ENCODE measurements around the gene ANKRA2. TPM values are rescaled to one million over a fixed set of nuclear protein-coding genes. Genes with fewer than 3 reads are reported as not detected.
"Not testable (repeated sequence)": the region's sequence is repeated elsewhere in the genome, so short reads cannot be mapped to it uniquely, and the experiment has no call there.

ANKRA2 gene
- total RNA-seq, 1 donor from 2014 or later = 40.8 TPM

DNA sequence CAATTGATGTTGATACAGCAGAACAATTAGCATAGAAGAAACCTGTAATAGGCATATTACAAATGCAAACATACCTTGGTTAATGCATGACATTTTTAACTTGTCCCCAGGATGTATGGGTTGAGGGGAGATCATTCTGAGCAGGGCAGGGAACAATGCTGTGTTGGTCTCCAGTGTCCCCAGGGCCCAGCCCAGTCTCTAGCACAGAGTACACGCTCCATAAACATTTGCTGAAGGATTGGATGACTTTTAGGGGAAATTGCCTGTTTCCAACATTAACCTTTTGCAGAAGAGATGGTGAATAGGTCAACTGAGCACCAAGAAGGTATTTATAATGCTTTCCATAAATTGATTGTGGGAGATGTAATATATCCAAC, 20.0 kb downstream of the ANKRA2 start:
- no peak for DNase-seq

DNA sequence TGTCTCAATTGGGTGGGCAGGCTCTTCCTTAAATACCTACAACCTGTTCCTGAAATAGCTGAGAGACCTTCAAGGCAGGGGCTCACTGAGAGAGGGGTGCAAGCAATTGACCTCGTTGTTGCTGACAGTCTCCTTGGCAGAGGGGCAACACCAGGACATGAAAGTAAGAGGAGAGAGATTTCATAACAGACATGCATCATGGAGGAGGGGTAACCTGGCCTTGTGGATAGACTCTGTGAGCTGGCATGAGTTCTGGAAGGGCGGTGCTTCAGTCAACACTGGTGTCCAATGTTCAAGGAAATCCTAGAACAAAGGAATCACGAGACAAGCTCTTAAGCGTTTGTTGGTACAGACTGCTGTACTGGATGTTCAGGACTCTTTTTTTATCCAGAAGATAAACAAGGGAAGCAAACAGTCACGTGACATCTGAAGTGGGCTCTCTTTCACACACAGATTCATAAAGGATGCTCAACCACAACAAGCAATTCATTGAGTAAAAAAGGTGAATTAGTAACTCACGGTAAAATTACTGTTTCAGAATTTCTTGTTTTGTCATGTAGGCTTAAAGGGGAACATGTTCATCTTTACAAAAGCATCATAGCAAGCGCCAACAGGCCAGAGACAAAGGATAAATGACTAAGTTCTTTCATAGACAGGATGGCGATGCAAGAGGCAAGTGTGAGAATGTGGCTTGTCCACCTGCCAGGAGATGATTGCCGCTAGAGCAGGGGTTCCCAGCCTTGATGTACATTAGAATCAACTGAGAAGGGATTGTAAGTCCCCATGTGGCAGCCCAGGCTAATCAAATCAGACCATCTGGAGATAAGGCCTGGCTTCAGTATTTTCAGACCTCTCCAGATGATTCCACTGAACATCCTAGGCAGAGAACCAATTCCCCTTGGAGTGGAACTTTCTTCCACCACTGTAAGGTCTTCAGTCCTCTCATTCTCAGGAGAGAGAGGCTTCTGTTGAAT, 20.7 kb downstream of the ANKRA2 start:
- peak; percentile 67 for DNase-seq

DNA sequence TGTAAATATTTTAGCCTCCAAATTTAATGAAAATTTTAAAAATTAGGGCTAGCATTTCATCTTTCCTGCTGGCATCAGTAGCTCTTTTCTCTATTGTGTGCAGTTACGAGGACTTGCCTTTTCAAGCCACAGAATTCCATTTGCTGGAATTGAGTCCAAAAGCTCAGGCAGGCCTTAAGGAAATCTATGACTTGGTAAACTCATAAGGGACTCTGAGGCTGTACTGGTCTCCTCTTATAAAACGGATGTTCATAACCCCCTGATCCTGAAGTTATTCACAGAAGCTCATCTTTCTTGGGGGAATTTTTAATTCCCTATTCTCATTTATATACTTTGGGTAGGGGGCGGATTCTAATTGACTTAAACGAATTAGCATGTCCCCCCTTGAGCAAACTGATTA, 23.4 kb downstream of the ANKRA2 start:
- DNase-seq = no peak

DNA sequence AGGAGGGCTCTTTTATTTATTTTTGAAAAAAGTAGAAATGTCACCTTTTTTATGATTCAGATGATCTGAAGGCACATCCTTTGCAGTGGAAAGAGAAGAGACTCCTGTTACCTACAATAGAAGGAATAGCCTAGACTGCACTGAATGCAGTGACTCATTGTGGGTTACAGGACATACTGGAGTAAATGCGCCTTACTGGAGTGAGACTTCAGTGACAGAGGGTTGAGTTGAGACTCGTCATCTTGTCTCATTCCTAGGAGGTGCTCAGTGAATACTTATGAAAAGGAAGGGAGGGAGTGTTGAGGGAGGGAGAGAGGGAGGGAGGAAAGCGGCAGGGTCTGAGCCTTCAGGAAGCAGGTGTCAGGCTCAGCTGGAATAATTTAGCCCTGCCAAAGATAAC, 25.2 kb downstream of the ANKRA2 start:
- DNase-seq = no peak

DNA sequence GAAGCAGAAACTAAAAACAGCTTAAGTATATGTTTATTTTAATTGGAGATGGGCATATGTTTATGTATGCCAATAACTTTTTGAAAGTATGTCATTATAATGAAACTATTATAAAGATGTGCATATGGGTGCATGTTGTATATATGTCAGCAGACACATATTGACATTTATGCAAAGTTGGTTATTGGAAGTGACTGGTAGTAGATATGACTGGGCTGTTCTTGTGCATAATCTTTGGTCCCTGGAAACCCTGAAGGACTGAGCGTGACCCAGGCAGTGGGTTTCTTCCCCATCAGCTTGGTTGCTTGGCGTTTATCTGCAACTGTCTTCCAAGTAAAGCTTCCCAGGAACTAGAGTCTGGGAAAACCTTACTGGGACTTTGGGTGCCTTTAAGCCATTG, 25.7 kb downstream of the ANKRA2 start:
- DNase-seq = no peak

DNA sequence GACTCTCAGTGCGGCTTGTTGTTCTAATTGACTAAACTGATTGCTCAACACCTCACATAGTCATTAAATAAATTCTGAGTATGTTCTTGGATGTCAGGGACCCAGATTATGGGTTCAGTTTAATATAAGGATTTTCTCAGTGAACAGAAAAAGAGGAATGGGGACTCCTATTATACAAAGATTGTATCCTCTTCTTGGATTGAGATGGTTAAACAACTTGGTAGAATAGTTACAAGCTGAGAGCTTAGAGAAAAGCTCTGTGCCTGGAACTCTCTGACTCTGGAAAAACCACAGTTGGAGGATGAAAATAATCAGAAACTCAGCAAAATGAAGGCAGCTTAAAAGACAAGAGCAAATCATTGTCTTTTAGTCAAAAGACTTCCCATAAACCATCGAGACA, 30.5 kb downstream of the ANKRA2 start:
- DNase-seq = no peak

DNA sequence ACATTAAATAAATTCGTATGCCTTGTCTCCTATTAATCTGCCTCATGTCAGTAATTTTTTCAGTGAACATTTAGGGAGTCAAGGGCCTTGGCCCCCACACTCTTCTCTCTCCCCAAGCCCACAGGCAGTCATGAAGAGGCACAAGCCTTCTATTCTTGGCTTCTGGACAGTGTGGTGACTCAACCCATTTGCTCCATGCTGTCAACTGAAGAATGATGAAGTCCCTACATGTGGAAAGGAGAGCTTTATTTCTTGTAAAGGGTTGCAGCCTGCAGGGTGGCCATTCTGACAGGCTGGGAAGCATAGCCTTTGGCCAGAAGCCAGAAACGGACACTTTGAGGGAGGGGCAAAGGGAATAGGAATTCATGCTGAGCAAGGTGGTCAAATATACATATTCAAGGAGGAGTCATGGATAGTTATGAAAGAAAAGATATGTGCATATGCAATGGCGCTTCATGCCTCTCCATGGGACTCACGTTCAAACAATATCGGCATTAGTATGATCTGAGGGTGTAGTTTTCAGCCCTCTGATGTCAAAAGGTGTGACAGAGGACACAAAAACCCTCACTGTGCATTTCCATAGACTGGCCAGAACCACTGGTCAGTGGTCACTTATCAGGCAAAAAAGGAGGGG, 31.3 kb downstream of the ANKRA2 start:
- DNase-seq = no peak

DNA sequence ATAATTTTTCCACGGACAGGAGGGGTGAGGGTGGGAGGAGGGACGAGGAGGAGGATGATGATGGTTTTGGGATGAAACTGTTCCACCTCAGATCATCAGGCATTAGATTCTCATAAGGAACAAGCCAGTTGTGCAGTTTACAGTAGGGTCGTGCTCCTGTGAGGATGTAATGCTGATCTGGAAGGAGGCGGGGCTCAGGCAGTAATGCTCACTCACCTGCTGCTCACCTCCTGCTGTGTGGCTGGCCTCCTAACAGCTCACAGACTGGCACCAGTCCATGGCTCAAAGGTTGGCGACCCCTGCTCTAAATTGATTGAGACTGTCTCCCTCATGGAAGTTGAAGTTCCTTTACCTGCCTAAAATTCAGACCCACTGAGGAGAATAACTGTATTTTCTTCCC, 33.2 kb downstream of the ANKRA2 start:
- DNase-seq = no peak

DNA sequence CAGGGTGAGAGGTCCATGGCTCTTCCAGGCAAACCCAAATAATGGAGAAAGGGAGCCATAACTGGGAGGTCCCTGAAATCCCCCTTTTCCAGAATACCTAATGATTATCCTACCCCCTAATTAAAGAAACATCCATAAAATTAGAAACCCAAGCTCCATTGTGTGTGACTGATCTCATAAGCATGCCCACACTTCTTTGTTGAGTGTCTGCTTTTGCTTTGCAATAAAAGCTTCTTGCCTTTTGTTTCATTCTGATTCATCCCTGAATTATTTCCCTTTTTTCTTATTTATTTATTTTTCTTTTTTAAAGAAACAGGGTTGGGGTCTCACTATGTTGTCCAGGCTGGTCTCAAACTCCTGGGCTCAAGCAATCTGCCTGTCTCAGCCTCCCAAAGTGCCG, 34.1 kb downstream of the ANKRA2 start:
- DNase-seq = no peak

DNA sequence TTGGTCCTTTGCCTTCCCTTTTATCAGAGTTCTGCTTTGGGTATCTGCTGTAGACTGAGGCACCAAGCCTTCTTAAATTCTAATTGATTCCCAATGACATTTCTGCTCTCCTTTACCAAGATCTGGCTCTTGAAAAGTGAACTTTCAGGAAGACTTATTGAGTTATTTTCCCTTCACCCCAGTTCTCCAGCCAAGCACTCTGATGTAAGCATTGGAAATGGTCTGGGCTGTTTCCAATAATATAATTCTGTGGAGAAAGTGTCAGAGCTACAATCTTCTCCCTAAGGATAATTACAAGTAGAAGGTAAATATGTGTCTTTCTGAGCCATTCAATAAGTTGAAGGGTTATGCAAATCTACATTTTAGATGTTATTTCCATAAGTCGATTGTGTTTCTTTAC, 36.4 kb downstream of the ANKRA2 start:
- DNase-seq = no peak

DNA sequence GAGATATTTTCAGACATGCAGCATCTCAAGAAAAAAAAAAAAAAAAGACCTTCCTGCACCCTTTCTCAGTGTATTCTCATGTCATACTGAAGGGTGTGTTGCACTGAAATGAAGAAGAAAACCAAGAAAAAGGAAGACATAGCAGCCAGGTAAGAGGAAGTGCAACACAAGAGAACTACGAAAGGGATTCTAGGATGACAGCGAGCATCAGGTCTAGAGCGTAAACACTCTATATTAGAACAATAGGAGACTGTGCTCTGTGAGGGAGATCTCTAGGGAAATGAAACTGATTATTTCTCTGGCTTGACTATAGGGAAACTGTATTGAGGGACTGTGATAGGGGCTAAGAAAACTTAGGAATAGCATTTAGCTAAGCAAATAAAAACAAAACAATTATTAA, 37.2 kb downstream of the ANKRA2 start:
- no peak for DNase-seq

DNA sequence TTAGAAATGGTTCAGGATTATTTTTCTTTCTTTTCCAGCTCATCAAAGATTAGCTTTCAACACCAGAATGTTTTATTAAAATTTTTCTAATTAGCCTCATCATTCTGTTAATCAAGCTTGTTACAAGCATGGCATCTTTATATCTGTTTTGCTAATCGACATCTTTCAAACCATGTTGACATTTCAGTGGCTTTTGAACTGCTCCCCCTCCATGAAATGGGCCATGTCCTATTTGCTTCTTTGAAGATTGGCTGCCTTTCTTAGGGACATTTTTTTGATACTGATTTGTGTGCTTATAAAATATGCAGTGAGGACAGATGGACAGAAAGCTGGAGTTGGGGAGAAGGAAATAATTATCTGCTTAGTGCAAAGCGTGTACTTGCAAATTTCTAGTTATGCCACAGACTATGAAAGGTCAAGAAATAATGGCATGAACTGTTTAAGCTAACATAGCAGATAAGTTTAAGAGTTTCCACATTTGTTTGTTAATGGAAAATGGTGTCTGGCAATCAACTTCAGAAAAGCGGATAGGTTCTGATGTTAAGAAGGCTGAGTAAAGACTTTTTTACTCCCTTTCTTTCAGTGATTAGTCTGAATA, 39.7 kb downstream of the ANKRA2 start:
- no peak for DNase-seq

DNA sequence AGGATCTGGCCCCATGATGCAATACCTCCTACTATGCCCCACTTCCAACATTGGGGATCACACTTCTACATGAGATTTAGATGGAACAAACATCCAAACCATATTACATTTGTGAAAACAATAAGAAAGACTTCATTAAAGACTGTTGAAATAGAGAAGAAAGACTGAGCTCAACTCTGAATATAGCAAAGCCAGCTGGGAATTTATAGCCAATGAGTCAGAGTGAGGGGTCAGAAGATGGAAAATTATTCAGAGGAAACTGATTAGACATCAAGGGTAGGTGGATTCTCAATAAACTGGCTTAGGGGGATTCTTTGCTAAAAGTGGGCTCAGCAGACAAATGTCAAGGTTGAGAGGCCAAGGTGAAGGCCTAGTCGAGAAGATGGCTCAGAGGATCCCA, 41.6 kb downstream of the ANKRA2 start:
- no peak for DNase-seq

DNA sequence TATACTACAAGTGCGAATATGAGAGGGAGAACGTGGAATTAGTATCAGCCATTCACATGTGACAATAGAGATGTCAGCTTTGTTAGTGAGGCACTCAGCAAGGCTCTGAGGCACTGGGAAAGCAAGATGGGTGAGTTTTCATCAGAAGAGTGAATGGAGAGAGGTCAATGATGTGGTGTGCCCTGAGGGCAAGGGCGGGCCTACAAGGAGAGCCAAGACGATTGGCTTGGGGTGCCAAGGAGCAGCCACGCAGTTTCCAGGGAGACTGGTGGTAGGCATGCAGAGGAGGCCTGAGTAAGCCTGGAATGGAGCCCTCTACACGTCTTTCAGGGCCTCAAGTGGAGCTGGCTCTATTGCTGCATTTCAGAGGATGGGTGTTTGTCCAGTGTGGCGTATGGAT, 42.5 kb downstream of the ANKRA2 start:
- no peak for DNase-seq

DNA sequence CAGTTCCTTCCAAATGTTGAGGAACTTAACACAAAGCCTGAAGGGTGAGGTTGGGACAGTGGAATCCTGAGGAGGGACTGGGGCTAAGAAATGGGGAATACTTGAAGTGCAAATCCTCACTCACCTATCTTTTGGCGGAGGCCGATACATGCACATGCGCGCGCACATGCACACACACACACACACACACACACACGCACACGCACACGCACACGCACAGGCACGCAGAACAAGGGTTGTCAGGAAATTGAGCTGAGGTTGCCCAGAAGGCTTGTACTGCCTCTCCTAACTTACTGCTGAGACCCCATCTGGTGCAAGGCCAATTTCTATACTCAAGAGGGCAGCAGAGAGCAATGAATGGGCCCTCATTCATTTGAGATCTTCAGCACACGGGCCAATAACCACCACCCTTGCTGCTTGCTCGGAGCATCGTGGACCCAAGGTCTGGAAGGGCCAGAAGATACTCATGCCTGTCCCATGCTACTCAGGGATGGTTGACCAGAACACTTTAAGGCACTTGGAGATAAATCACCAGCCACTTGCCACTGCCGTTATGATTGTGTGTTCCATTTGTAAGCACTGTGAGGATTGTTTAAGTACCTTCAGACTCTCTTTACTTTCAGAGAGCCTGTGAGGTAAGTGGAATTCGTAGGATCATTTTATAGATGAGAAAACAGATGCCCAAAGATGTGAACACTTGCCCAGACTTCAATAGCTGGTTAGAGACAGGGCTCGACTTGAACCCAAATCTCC, 45.7 kb downstream of the ANKRA2 start:
- DNase-seq = peak; percentile 90

DNA sequence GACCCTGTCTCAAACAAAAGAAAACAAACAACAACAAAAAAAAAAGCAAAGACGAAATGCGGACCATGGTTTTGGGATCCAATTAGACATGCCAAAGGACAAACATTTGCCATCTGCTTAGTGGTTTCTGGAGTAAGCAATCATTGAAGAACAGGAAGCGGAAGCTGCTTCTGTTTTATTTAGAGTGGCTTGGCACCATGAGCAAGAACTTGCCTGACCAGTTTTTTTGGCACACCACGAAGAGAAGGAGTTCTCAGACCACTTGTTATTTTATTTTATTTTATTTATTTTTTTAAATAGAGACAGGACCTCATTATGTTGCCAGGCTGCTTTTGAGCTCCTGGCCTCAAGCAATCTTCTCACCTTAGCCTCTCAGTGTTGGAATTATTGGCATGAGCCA, 50.2 kb downstream of the ANKRA2 start:
- DNase-seq = peak; percentile 39

DNA sequence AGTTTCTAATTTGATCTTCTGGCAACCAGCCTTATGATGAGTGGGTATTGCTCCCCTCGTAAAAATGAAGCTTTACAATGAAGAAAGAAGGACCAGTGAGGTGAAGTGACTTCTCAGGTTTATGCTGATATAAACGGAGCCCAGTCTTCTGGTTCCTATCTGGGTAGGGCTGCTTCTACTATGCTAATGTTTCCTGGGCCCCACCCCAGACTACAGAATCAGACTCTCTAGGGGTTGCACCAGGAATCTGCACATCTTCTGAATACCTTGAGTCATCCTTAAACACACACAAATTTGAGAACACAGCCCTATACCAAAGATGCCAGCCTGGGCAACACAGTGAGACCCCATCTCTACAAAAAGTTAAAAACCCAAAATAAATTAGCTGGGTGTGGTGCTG, 51.0 kb downstream of the ANKRA2 start:
- no peak for DNase-seq

DNA sequence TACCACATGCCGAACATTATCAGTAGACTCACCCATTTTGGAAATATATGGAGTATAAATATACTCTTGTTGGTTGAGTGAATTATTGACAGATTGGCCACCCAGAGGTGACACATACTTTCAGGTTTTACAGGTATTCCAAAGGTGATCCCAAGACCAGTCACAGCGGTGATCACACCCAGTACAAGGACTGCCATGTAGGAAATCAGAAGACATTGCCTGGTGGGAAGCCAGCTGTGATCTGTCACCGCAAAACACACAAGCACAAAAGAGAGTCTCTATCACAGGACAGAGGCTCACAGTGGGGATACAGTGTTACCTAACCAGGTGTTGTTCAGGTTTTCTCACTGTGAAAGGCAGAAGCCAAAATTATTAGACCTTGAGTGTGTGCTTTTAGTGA, 51.4 kb downstream of the ANKRA2 start:
- DNase-seq = no peak

DNA sequence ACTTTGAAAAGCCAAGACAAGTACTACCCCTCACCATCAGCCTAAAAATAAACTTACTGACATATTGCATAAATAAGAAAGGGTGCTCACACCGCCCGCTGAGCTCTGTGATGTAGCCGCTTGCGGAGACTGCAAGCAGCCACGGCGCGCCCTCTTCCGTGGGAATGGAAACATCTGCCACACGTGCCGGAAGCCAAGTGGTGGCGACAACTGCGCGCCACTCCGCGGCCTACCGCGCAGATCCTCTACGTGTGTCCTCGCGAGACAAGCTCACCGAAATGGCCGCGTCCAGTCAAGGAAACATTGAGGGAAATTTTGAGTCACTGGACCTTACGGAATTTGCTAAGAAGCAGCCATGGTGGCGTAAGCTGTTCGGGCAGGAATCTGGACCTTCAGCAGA, 56.9 kb downstream of the ANKRA2 start:
- DNase-seq = not testable (repeated sequence)

DNA sequence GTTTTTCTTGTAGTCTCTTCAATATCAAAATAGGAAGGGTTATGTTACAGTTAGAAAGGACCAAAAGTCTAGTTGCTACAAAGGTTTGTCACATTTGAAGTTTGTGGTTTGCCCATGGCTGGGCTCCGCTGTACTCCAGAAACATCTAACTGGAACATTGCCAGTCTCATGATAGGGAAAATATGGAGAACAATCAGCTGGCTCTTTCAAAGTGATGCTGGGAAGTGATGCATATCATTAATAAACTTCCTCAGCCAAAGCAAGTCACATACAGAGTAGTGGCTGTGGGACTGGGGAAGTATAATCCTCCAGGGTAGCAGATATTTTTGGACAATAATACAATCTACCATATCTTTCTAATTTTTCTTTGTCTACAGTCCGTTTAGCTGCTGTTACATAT, 58.4 kb downstream of the ANKRA2 start:
- no peak for DNase-seq

DNA sequence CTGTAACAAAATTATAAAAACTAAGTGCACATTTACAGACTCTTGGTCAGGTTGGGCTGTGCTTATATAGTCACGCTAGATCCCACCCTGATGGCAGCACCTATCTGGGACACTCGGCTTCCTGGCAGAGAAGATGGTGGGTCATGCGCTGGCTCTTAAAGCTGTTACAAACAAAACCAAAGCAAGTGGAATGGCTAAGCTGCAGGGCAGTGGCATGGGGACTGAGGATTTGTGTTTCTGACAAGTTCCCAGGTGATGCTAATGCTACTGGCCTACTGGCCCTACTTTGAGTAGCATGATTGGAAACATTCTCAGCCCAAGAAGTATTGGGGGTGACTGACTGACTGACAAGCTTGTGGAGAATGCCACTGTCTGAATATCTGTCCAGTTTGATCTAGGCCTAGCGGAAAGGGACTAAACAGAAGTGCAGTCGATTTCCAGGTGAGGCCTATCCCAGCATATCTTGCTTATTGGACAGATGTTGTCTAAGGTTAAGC, 58.9 kb downstream of the ANKRA2 start:
- DNase-seq = no peak
